GM12873 (cell line): Measurements from ENCODE around the gene GPR87.

Experiments used
- CTCF ChIP-seq: IDR thresholded peaks from 2 replicates; pipeline ENCODE4 v1.5.1; 2012; ENCODE audit warnings: low read depth, mild to moderate bottlenecking, moderate library complexity, low read length, control low read depth; ENCODE audit not compliant: insufficient read depth; ENCODE audit errors: missing control alignments

GPR87 gene

GRCh38 chr3:151315846-151316245, 774 bp downstream of the GPR87 start:
- no peak for TF ChIP-seq CTCF

- TF ChIP-seq CTCF = no peak
Measured at GRCh38 chr3:151315136-151315535, 1.5 kb downstream of the GPR87 start.

GRCh38 chr3:151314593-151314992, 2.0 kb downstream of the GPR87 start:
- TF ChIP-seq CTCF = no peak

- TF ChIP-seq CTCF = no peak
Measured at GRCh38 chr3:151314137-151314536, 2.5 kb downstream of the GPR87 start.

- no peak for TF ChIP-seq CTCF
Measured at GRCh38 chr3:151312972-151313371, 3.6 kb downstream of the GPR87 start.

GRCh38 chr3:151309566-151309965, 7.1 kb downstream of the GPR87 start:
- no peak for TF ChIP-seq CTCF

- TF ChIP-seq CTCF = no peak
Measured at GRCh38 chr3:151307583-151308488, 8.8 kb downstream of the GPR87 start.
